ENCODE data around the gene KRTAP10-6. TPM values are rescaled to one million over a fixed set of nuclear protein-coding genes. Genes with fewer than 3 reads are reported as not detected.
"Not testable (repeated sequence)": the region's sequence is repeated elsewhere in the genome, so short reads cannot be mapped to it uniquely, and the experiment has no call there.

KRTAP10-6 gene
- total RNA-seq, 1 donor from 2014 or later: not detected

- Mint-ChIP-seq H3K4me1 (ENCODE audit: low read depth, unreplicated experiment) (peaks cover 3% of the 10 kb centered on the region), H3K27ac (ENCODE audit: unreplicated experiment) (no peak overlapping the region), H3K9me3 (ENCODE audit: unreplicated experiment) (peaks cover 9% of the 10 kb centered on the region), H3K4me3 (ENCODE audit: unreplicated experiment) (no peak overlapping the region), H3K27me3 (ENCODE audit: unreplicated experiment) (peaks cover 2% of the 10 kb centered on the region), H3K36me3 (ENCODE audit: unreplicated experiment) (peaks cover 6% of the 10 kb centered on the region)
- no peak for TF ChIP-seq CTCF (IDR thresholded peaks at IDR 0.05; ENCODE audit: partially characterized antibody, unreplicated experiment)
- DNase-seq: no peak
These were observed 9.5 kb upstream of the KRTAP10-6 start for GRCh38 chr21:44601596-44602462.

- H3K4me1 Mint-ChIP-seq (ENCODE audit: low read depth, unreplicated experiment): not testable (repeated sequence)
These were observed 8.8 kb upstream of the KRTAP10-6 start for GRCh38 chr21:44601091-44601490.

GRCh38 chr21:44600118-44600978 lies 8.0 kb upstream of the KRTAP10-6 start, which contains the start of gene KRTAP10-7:
TSS of gene KRTAP10-7 (plus strand) at chr21:44600597. CDS start at chr21:44600622, 25 bp downstream.
- H3K27me3 Mint-ChIP-seq (ENCODE audit: unreplicated experiment); H3K4me3 Mint-ChIP-seq (ENCODE audit: unreplicated experiment); DNase-seq; H3K4me1 Mint-ChIP-seq (ENCODE audit: low read depth, unreplicated experiment); H3K36me3 Mint-ChIP-seq (ENCODE audit: unreplicated experiment); H3K9me3 Mint-ChIP-seq (ENCODE audit: unreplicated experiment): not testable (repeated sequence)
- H3K27ac Mint-ChIP-seq (ENCODE audit: unreplicated experiment): peak within 1 kb of the TSS; percentile 33

More at GRCh38 chr21:44601091-44601490, 8.8 kb upstream of the KRTAP10-6 start:
- H3K4me3 Mint-ChIP-seq (ENCODE audit: unreplicated experiment); DNase-seq; H3K36me3 Mint-ChIP-seq (ENCODE audit: unreplicated experiment); H3K9me3 Mint-ChIP-seq (ENCODE audit: unreplicated experiment); H3K27ac Mint-ChIP-seq (ENCODE audit: unreplicated experiment); H3K27me3 Mint-ChIP-seq (ENCODE audit: unreplicated experiment): not testable (repeated sequence)

GRCh38 chr21:44599264-44600029 lies 7.1 kb upstream of the KRTAP10-6 start:
- H3K4me1 Mint-ChIP-seq (ENCODE audit: low read depth, unreplicated experiment): peaks cover 3% of the 10 kb centered on the region
- H3K27me3 Mint-ChIP-seq (ENCODE audit: unreplicated experiment): peaks cover 2% of the 10 kb centered on the region
- no peak for TF ChIP-seq CTCF (IDR thresholded peaks at IDR 0.05; ENCODE audit: partially characterized antibody, unreplicated experiment)
- H3K27ac Mint-ChIP-seq (ENCODE audit: unreplicated experiment): peak overlapping the region; percentile 33
- peaks cover 9% of the 10 kb centered on the region for H3K9me3 Mint-ChIP-seq (ENCODE audit: unreplicated experiment)
- no peak overlapping the region for H3K4me3 Mint-ChIP-seq (ENCODE audit: unreplicated experiment)
- no peak for DNase-seq
- H3K36me3 Mint-ChIP-seq (ENCODE audit: unreplicated experiment): peaks cover 6% of the 10 kb centered on the region

- Mint-ChIP-seq H3K9me3 (ENCODE audit: unreplicated experiment) (peaks cover 12% of the 10 kb centered on the region), H3K36me3 (ENCODE audit: unreplicated experiment) (peaks cover 6% of the 10 kb centered on the region), H3K4me1 (ENCODE audit: low read depth, unreplicated experiment) (peaks cover 10% of the 10 kb centered on the region), H3K27me3 (ENCODE audit: unreplicated experiment) (peaks cover 4% of the 10 kb centered on the region), H3K27ac (ENCODE audit: unreplicated experiment) (peak overlapping the region; percentile 53), H3K4me3 (ENCODE audit: unreplicated experiment) (no peak overlapping the region)
- no peak for DNase-seq
- no peak for TF ChIP-seq CTCF (IDR thresholded peaks at IDR 0.05; ENCODE audit: partially characterized antibody, unreplicated experiment)
These were observed 5.8 kb upstream of the KRTAP10-6 start for GRCh38 chr21:44598061-44598460.

Measured in glutamatergic neuron (in vitro differentiated cells).